ENCODE data around the gene ANKRD53.
"Not testable (repeated sequence)": the region's sequence is repeated elsewhere in the genome, so short reads cannot be mapped to it uniquely, and the experiment has no call there.

The ANKRD53 gene

GRCh38 chr2:71011786-71012185 is 33.4 kb downstream of the ANKRD53 start:
- DNase-seq: not testable (repeated sequence)

- DNase-seq: no peak
Measured at GRCh38 chr2:71018625-71019024, 40.2 kb downstream of the ANKRD53 start.

GRCh38 chr2:71019989-71020388 is 41.6 kb downstream of the ANKRD53 start:
- not testable (repeated sequence) for DNase-seq

- not testable (repeated sequence) for DNase-seq
Measured at GRCh38 chr2:71021394-71021793, 43.0 kb downstream of the ANKRD53 start.

- DNase-seq: peak; percentile 70 to 76
Measured at GRCh38 chr2:71023553-71024243, 45.3 kb downstream of the ANKRD53 start.
